DND-41 (cell line): ENCODE data around the gene KRTAP6-1.

ENCODE experiments used
- ATAC-seq: fragments of 200-7000 bp; cut with Tn5 transposase; 3 replicates; pipeline ENCODE4 v1.9.1; 2021; ENCODE audit warnings: low read depth; ENCODE audit not compliant: insufficient read depth
- DNase-seq: peaks from one replicate; pipeline ENCODE4 v3.0.0-alpha.2; 2020
- H2AFZ ChIP-seq: 2 replicates; pipeline ENCODE4 v1.6.0; 2012; ENCODE audit warnings: low read depth, low read length
- H3K27ac ChIP-seq: 2 replicates; pipeline ENCODE4 v1.5.1; 2012; ENCODE audit warnings: low read length, inconsistent platforms
- H3K27me3 ChIP-seq: fragments of 200-600 bp; sonication (generic); 2 replicates; pipeline ENCODE4 v1.6.0; 2012; ENCODE audit warnings: low read length, mild to moderate bottlenecking, inconsistent platforms; ENCODE audit not compliant: insufficient read depth, poor library complexity
- H3K36me3 ChIP-seq: 2 replicates; pipeline ENCODE4 v1.5.1; 2012; ENCODE audit warnings: low read length, inconsistent platforms; ENCODE audit not compliant: insufficient read depth
- H3K4me1 ChIP-seq: 2 replicates; pipeline ENCODE4 v1.5.1; 2012; ENCODE audit warnings: mild to moderate bottlenecking, low read length; ENCODE audit not compliant: insufficient read depth
- H3K4me2 ChIP-seq: 2 replicates; pipeline ENCODE4 v1.6.0; 2012; ENCODE audit warnings: mild to moderate bottlenecking, moderate library complexity, low read length, inconsistent platforms; ENCODE audit not compliant: insufficient read depth
- H3K4me3 ChIP-seq, 2 experiments: fragments of 200-600 bp in 1 of 2; shearing (Covaris generic) in 1 of 2; 2 replicates each; pipeline ENCODE4 v1.5.1; 2012 to 2016; ENCODE audit warnings: inconsistent platforms in 2 of 2, low read length in 2 of 2, mild to moderate bottlenecking in 2 of 2, low read depth in 1 of 2, moderate library complexity in 1 of 2
- H3K79me2 ChIP-seq: 2 replicates; pipeline ENCODE4 v1.6.0; 2012; ENCODE audit warnings: low read length, inconsistent platforms; ENCODE audit not compliant: insufficient read depth
- H3K9ac ChIP-seq: 2 replicates; pipeline ENCODE4 v1.6.0; 2012; ENCODE audit warnings: low read depth, mild to moderate bottlenecking, inconsistent platforms, low read length, moderate library complexity
- H3K9me3 ChIP-seq: 2 replicates; pipeline ENCODE4 v1.5.1; 2012; ENCODE audit warnings: low read length, moderate library complexity, mild to moderate bottlenecking, inconsistent platforms; ENCODE audit not compliant: insufficient read depth, severe bottlenecking
- H4K20me1 ChIP-seq: 2 replicates; pipeline ENCODE4 v1.6.0; 2012; ENCODE audit warnings: low read length; ENCODE audit not compliant: insufficient read depth
- CTCF ChIP-seq: IDR thresholded peaks from 2 replicates; pipeline ENCODE4 v1.5.1; 2012; ENCODE audit warnings: borderline replicate concordance, low read length, moderate library complexity, mild to moderate bottlenecking; ENCODE audit not compliant: poor library complexity, severe bottlenecking; ENCODE audit errors: extremely low read depth
- EZH2 ChIP-seq: IDR thresholded peaks from 3 replicates; pipeline ENCODE4 v1.6.1; 2012; ENCODE audit warnings: borderline replicate concordance, low read depth, mild to moderate bottlenecking, moderate library complexity, low read length, inconsistent platforms; ENCODE audit not compliant: severe bottlenecking

Gene KRTAP6-1

GRCh38 chr21:30612132-30612531 is 1.6 kb downstream of the KRTAP6-1 start:
- Histone ChIP-seq H2AFZ (no peak overlapping the region), H3K27me3 (no peaks in the 10 kb centered on the region), H3K4me3 (no peak overlapping the region), H3K36me3 (no peaks in the 10 kb centered on the region), H3K27ac (no peak overlapping the region), H3K79me2 (no peaks in the 10 kb centered on the region), H3K4me1 (no peaks in the 10 kb centered on the region), H3K4me2 (no peak overlapping the region), H3K9ac (no peak overlapping the region), H3K9me3 (no peaks in the 10 kb centered on the region), H4K20me1 (no peaks in the 10 kb centered on the region)
- DNase-seq (no peak), ATAC-seq (no peak)
- no peak for TF ChIP-seq EZH2
- no peak for TF ChIP-seq CTCF

GRCh38 chr21:30605968-30606367 is 7.8 kb downstream of the KRTAP6-1 start:
- Histone ChIP-seq H2AFZ (no peak overlapping the region), H3K27me3 (no peaks in the 10 kb centered on the region), H4K20me1 (no peaks in the 10 kb centered on the region), H3K9ac (no peak overlapping the region), H3K79me2 (no peaks in the 10 kb centered on the region), H3K4me3 (no peak overlapping the region), H3K4me2 (no peak overlapping the region), H3K36me3 (no peaks in the 10 kb centered on the region), H3K4me1 (no peaks in the 10 kb centered on the region), H3K27ac (no peak overlapping the region), H3K9me3 (no peaks in the 10 kb centered on the region)
- no peak for DNase-seq
- TF ChIP-seq CTCF (peak; percentile 9), EZH2 (no peak)
- no peak for ATAC-seq

DNA sequence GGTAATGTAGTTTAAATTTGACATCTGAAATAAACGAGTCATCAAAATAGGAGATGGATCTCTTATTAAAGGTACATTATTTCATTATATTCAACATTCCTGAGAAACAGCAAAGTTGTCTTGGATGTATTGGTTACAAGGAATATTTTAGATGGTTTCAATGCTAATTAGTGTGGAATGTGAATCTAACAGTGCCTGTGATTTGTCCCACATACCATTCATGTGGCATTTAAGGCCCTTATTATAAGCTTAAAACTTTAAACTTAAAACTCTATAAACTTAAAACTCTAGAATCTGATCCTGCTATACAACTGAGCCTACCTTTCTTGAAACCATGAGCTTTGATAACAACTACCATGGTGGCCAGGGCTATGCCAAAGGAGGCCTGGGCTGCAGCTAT is 12.9 kb downstream of the KRTAP6-1 start, which contains the start of gene KRTAP22-1:
TSS of gene KRTAP22-1 (plus strand) at position 301 of the 400 bp plus-strand sequence.
- Histone ChIP-seq H3K36me3 (no peaks in the 10 kb centered on the region), H3K9ac (no peak within 1 kb of the TSS), H3K27ac (no peak within 1 kb of the TSS), H2AFZ (no peak within 1 kb of the TSS), H3K27me3 (no peaks in the 10 kb centered on the region), H3K4me1 (no peaks in the 10 kb centered on the region), H3K79me2 (no peaks in the 10 kb centered on the region), H3K9me3 (no peaks in the 10 kb centered on the region), H4K20me1 (no peaks in the 10 kb centered on the region), H3K4me3 (no peak within 1 kb of the TSS), H3K4me2 (no peak within 1 kb of the TSS)
- DNase-seq (no peak), ATAC-seq (no peak)
- TF ChIP-seq CTCF (no peak), EZH2 (no peak)

- H3K27me3 ChIP-seq: no peaks in the 10 kb centered on the region
- no peak within 1 kb of the TSS for H3K4me3 ChIP-seq
- H3K36me3 ChIP-seq: no peaks in the 10 kb centered on the region
- H3K9me3 ChIP-seq: no peaks in the 10 kb centered on the region
- no peak for ATAC-seq
- no peak within 1 kb of the TSS for H3K9ac ChIP-seq
- H3K4me1 ChIP-seq: no peaks in the 10 kb centered on the region
- H3K4me2 ChIP-seq: no peak within 1 kb of the TSS
- no peak within 1 kb of the TSS for H2AFZ ChIP-seq
- DNase-seq: no peak
- no peak for TF ChIP-seq CTCF
- no peak for TF ChIP-seq EZH2
- no peak within 1 kb of the TSS for H3K27ac ChIP-seq
- H4K20me1 ChIP-seq: no peaks in the 10 kb centered on the region
- H3K79me2 ChIP-seq: no peaks in the 10 kb centered on the region
Measured at GRCh38 chr21:30598802-30599201, 14.9 kb downstream of the KRTAP6-1 start, which contains the start of gene KRTAP6-2. Gene KRTAP6-2 (minus strand): TSS chr21:30598902. CDS start chr21:30598874, 28 bp downstream.
